Measurements from ENCODE around the gene ANKRD33. TPM values are rescaled to one million over a fixed set of nuclear protein-coding genes. Genes with fewer than 3 reads are reported as not detected.

Gene ANKRD33
- total RNA-seq, 3 donors from 2014 or later (not counting 1 experiment from before 2014, with no cell fraction given), result not detected

GRCh38 chr12:51926718-51927117 is 38.8 kb downstream of the ANKRD33 start:
- no peak overlapping the region for H3K4me3 Mint-ChIP-seq
- peak; percentile 42 for TF ChIP-seq CTCF (IDR thresholded peaks at IDR 0.05)
- no peaks in the 10 kb centered on the region for H3K9me3 Mint-ChIP-seq
- no peak overlapping the region for H3K4me3 ChIP-seq (ENCODE audit: low read length)
- 91% methylated on average over 2 of the region's 2 CpGs for WGBS (ENCODE audit: insufficient coverage)
- H3K36me3 Mint-ChIP-seq, result no peaks in the 10 kb centered on the region
- H3K4me1 Mint-ChIP-seq, result peaks cover 0 to 10% of the 10 kb centered on the region in 2 donors
- DNase-seq (peak in 1 of 2 donors; percentile 70), ATAC-seq (peak in 2 of 3 donors; percentile 51 to 55)
- H3K27me3 Mint-ChIP-seq (ENCODE audit: low read depth in 2 of 2), result peaks cover 0 to 5% of the 10 kb centered on the region in 2 donors
- no peak overlapping the region for H3K27ac ChIP-seq (ENCODE audit: low read length)
- H3K36me3 ChIP-seq (ENCODE audit: control insufficient read depth, insufficient read depth, low read length), result no peaks in the 10 kb centered on the region
- peaks cover 12% of the 10 kb centered on the region for H3K4me1 ChIP-seq (ENCODE audit: control insufficient read depth, insufficient read depth, low read length)
- no peaks in the 10 kb centered on the region for H3K9me3 ChIP-seq (ENCODE audit: control insufficient read depth, insufficient read depth, low read length)
- H3K27ac Mint-ChIP-seq, result no peak overlapping the region
- intact Hi-C loops (cut with micrococcal nuclease), result loop anchor here (1.0 kb wide), 1 partner anchor 54 kb away; no protein-coding TSS in a partner anchor
- no peaks in the 10 kb centered on the region for H3K27me3 ChIP-seq (ENCODE audit: control insufficient read depth, insufficient read depth, low read length)

- Mint-ChIP-seq H3K4me3 (no peak overlapping the region), H3K36me3 (no peaks in the 10 kb centered on the region), H3K4me1 (no peaks in the 10 kb centered on the region), H3K27me3 (ENCODE audit: low read depth in 2 of 2) (peaks cover 0 to 6% of the 10 kb centered on the region in 2 donors), H3K9me3 (no peaks in the 10 kb centered on the region), H3K27ac (no peak overlapping the region)
- Histone ChIP-seq H3K4me3 (ENCODE audit: low read length) (no peak overlapping the region), H3K4me1 (ENCODE audit: control insufficient read depth, insufficient read depth, low read length) (no peaks in the 10 kb centered on the region), H3K27ac (ENCODE audit: low read length) (no peak overlapping the region), H3K27me3 (ENCODE audit: control insufficient read depth, insufficient read depth, low read length) (no peaks in the 10 kb centered on the region), H3K9me3 (ENCODE audit: control insufficient read depth, insufficient read depth, low read length) (no peaks in the 10 kb centered on the region), H3K36me3 (ENCODE audit: control insufficient read depth, insufficient read depth, low read length) (no peaks in the 10 kb centered on the region)
- 97% methylated on average over 4 of the region's 5 CpGs for WGBS (ENCODE audit: insufficient coverage)
- intact Hi-C loops (cut with micrococcal nuclease), result no loop called here
- no peak for TF ChIP-seq CTCF (IDR thresholded peaks at IDR 0.05)
- DNase-seq (no peak), ATAC-seq (no peak)
These were observed 44.5 kb downstream of the ANKRD33 start for GRCh38 chr12:51932218-51933076.

GRCh38 chr12:51934080-51934479 is 46.2 kb downstream of the ANKRD33 start:
- Mint-ChIP-seq H3K27me3 (ENCODE audit: low read depth in 2 of 2) (peaks cover 0 to 7% of the 10 kb centered on the region in 2 donors), H3K4me3 (no peak overlapping the region), H3K9me3 (no peaks in the 10 kb centered on the region), H3K27ac (no peak overlapping the region), H3K4me1 (no peaks in the 10 kb centered on the region), H3K36me3 (no peaks in the 10 kb centered on the region)
- no peaks in the 10 kb centered on the region for H3K36me3 ChIP-seq (ENCODE audit: control insufficient read depth, insufficient read depth, low read length)
- no peak overlapping the region for H3K4me3 ChIP-seq (ENCODE audit: low read length)
- H3K4me1 ChIP-seq (ENCODE audit: control insufficient read depth, insufficient read depth, low read length), result no peaks in the 10 kb centered on the region
- WGBS (ENCODE audit: insufficient coverage), result 85% methylated on average over 4 of the region's 4 CpGs
- DNase-seq (no peak), ATAC-seq (no peak)
- H3K9me3 ChIP-seq (ENCODE audit: control insufficient read depth, insufficient read depth, low read length), result no peaks in the 10 kb centered on the region
- TF ChIP-seq CTCF (IDR thresholded peaks at IDR 0.05), result no peak
- intact Hi-C loops (cut with micrococcal nuclease), result no loop called here
- H3K27me3 ChIP-seq (ENCODE audit: control insufficient read depth, insufficient read depth, low read length), result no peaks in the 10 kb centered on the region
- H3K27ac ChIP-seq (ENCODE audit: low read length), result no peak overlapping the region

Measured in natural killer cell (primary cell).